HL-60 (cell line): Measurements from ENCODE around the gene ADAMTS13.
A peak's percentile ranks its signal among the peaks of the same experiment; 100 is the strongest.

Source experiments
- CTCF ChIP-seq: IDR thresholded peaks from one replicate; pipeline ENCODE4 v1.5.1; 2011; ENCODE audit warnings: low read length, control low read depth, inconsistent platforms; ENCODE audit not compliant: insufficient read depth
- GABPA ChIP-seq: IDR thresholded peaks from 2 replicates; pipeline ENCODE4 v1.6.1; 2012; ENCODE audit warnings: low read depth
- POLR2AphosphoS5 ChIP-seq: IDR thresholded peaks from 2 replicates; pipeline ENCODE4 v1.6.1; 2012; ENCODE audit warnings: low read depth
- REST ChIP-seq: IDR thresholded peaks from 2 replicates; pipeline ENCODE4 v1.6.1; 2012; ENCODE audit warnings: low read depth; ENCODE audit not compliant: insufficient replicate concordance

GRCh38 chr9:133403766-133404453, 18.3 kb upstream of the ADAMTS13 start:
- peak; percentile 49 for TF ChIP-seq CTCF
- no peak for TF ChIP-seq POLR2AphosphoS5
- TF ChIP-seq GABPA = no peak
- no peak for TF ChIP-seq REST
